Fibroblast of lung (primary cell): ENCODE measurements around the gene TNNI3K. TPM values are rescaled to one million over a fixed set of nuclear protein-coding genes. Genes with fewer than 3 reads are reported as not detected.

Experiments used
- DNase-seq, 2 donors: peaks; one replicate each; pipeline versions ENCODE4 v3.0.0 to v3.0.0-alpha.2; 2010; ENCODE audit warnings: low read depth in 2 of 2
- H2AFZ ChIP-seq: 2 replicates; pipeline ENCODE4 v1.5.1; 2012; ENCODE audit warnings: low read length, control low read depth, inconsistent platforms
- H3K27ac ChIP-seq: 2 replicates; pipeline ENCODE4 v1.5.1; 2011; ENCODE audit warnings: low read length, control low read depth; ENCODE audit not compliant: insufficient read depth
- H3K27me3 ChIP-seq: 2 replicates; pipeline ENCODE4 v1.5.1; 2011; ENCODE audit warnings: mild to moderate bottlenecking, low read length; ENCODE audit not compliant: control insufficient read depth, insufficient read depth
- H3K36me3 ChIP-seq: 2 replicates; pipeline ENCODE4 v1.5.1; 2011; ENCODE audit warnings: low read length; ENCODE audit not compliant: control insufficient read depth, insufficient read depth
- H3K4me1 ChIP-seq: 2 replicates; pipeline ENCODE4 v1.5.1; 2011; ENCODE audit warnings: low read length; ENCODE audit not compliant: control insufficient read depth, insufficient read depth; ENCODE audit errors: extremely low read depth
- H3K4me2 ChIP-seq: 2 replicates; pipeline ENCODE4 v1.5.1; 2011; ENCODE audit warnings: low read length, control low read depth; ENCODE audit not compliant: insufficient read depth; ENCODE audit errors: extremely low read depth
- H3K4me3 ChIP-seq, 4 experiments: fragments of 200-600 bp in 1 of 4; sonication (generic) in 1 of 4; replicated peaks in 1 of 4; 2 replicates each; pipeline ENCODE4 v1.5.1; 2011 to 2016; ENCODE audit warnings: low read length in 4 of 4, low read depth in 3 of 4, mild to moderate bottlenecking in 3 of 4, control low read depth in 2 of 4, inconsistent platforms in 1 of 4, mixed read lengths in 1 of 4; ENCODE audit not compliant: insufficient read depth in 1 of 4; ENCODE audit errors: control extremely low read depth in 1 of 4
- H3K79me2 ChIP-seq: 2 replicates; pipeline ENCODE4 v1.5.1; 2012; ENCODE audit warnings: mild to moderate bottlenecking, low read length, inconsistent platforms; ENCODE audit not compliant: control insufficient read depth, insufficient read depth
- H3K9ac ChIP-seq: 2 replicates; pipeline ENCODE4 v1.5.1; 2011; ENCODE audit warnings: mild to moderate bottlenecking, low read length, control low read depth; ENCODE audit not compliant: insufficient read depth
- H3K9me3 ChIP-seq: 2 replicates; pipeline ENCODE4 v1.5.1; 2012; ENCODE audit warnings: low read depth, low read length; ENCODE audit not compliant: control insufficient read depth, insufficient read depth
- H4K20me1 ChIP-seq: 2 replicates; pipeline ENCODE4 v1.5.1; 2011; ENCODE audit warnings: low read length; ENCODE audit not compliant: control insufficient read depth, insufficient read depth; ENCODE audit errors: extremely low read depth
- CTCF ChIP-seq, 2 donors: IDR thresholded peaks in 1 of 2; conservative IDR thresholded peaks in 1 of 2; 1 replicate in 1 of 2; 2 replicates in 1 of 2; pipeline ENCODE4 v1.5.1; 2011 to 2012; ENCODE audit warnings: low read length in 2 of 2, control low read depth in 1 of 2, inconsistent platforms in 1 of 2, low read depth in 1 of 2, mild to moderate bottlenecking in 1 of 2
- EZH2 ChIP-seq: IDR thresholded peaks from 2 replicates; pipeline ENCODE4 v1.5.1; 2012; ENCODE audit warnings: low read length, control low read depth, mild to moderate bottlenecking; ENCODE audit errors: missing control alignments
- polyA plus RNA-seq, 2 donors: library from polyadenylated mRNA; depleted of rRNA in 1 of 2; stranded (reverse) in 1 of 2; unstranded in 1 of 2; fragments of >200 nt; gene quantifications; 2 replicates each; pipeline ENCODE4 v1.2.1, GENCODE V29; 2011 to 2012; ENCODE audit warnings: missing spikeins in 1 of 2
- total RNA-seq: library from RNA; depleted of rRNA; stranded (reverse); fragments of >200 nt; gene quantifications from 2 replicates; pipeline ENCODE4 v1.2.1, GENCODE V29; 2014

TNNI3K gene
- total and polyA plus RNA-seq, 2 donors (not counting 1 experiment from before 2014, with no cell fraction given): 0.66 to 0.91 TPM

DNA sequence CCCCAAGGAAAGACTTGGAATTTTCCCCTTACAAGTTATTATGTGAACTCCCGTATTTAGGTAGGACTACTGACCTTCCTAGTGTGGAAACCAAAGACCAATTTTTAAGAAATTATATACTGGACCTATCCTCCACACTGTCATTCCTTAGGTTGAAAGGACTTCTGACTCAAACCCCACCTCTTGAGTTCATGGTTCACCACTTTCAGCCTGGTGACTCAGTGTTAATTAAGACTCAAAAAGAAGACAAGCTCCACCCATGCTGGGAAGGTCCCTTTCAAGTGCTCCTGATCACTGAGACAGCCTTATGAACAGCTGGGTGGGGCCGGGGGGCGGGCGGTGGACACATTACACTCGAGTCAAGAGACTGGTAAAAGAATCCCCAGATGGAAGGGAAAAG lies 164.1 kb downstream of the TNNI3K start:
- no peaks in the 10 kb centered on the region for H3K9me3 ChIP-seq
- TF ChIP-seq EZH2 (no peak), CTCF (conservative IDR thresholded peaks at IDR 0.05 in 1 of 2, IDR thresholded peaks at IDR 0.05 in 1 of 2; ENCODE audit: low read depth in 1 of 2, low read length in 2 of 2) (no peak)

DNA sequence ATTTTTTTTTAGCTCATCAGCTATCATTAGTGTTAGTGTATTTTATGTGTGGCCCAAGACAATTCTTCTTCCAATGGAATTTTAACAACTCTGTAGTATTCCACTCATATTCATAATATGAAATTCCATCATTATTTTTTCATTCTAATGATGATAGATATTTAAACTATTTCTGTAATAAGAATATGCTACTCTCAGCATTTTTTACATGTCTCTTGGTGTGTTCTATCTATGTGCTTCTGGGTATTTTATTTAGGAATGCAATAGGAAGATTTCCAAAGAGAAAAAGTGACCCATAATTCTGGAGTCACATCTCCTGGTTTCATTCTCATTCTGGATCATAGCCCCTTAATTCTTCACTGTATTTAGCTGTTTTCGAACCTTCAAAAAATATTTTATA lies 167.7 kb downstream of the TNNI3K start:
- DNase-seq: no peak
- Histone ChIP-seq H3K36me3 (no peaks in the 10 kb centered on the region), H3K9ac (no peak overlapping the region), H3K4me2 (no peak overlapping the region), H3K4me3 (no peak overlapping the region), H3K9me3 (no peaks in the 10 kb centered on the region), H3K4me1 (no peaks in the 10 kb centered on the region), H3K27me3 (no peaks in the 10 kb centered on the region), H3K79me2 (no peaks in the 10 kb centered on the region), H2AFZ (no peak overlapping the region), H4K20me1 (no peaks in the 10 kb centered on the region), H3K27ac (no peak overlapping the region)
- TF ChIP-seq CTCF (conservative IDR thresholded peaks at IDR 0.05 in 1 of 2, IDR thresholded peaks at IDR 0.05 in 1 of 2; ENCODE audit: low read depth in 1 of 2, low read length in 2 of 2): no peak
- TF ChIP-seq EZH2: no peak

More for the DNA sequence above, 164.1 kb downstream of the TNNI3K start:
- Histone ChIP-seq H4K20me1 (no peaks in the 10 kb centered on the region), H3K9ac (no peak overlapping the region), H3K4me3 (no peak overlapping the region), H3K27me3 (no peaks in the 10 kb centered on the region), H3K27ac (no peak overlapping the region), H3K4me1 (no peaks in the 10 kb centered on the region), H2AFZ (no peak overlapping the region), H3K4me2 (no peak overlapping the region), H3K36me3 (no peaks in the 10 kb centered on the region), H3K79me2 (no peaks in the 10 kb centered on the region)
- DNase-seq: no peak

- no peaks in the 10 kb centered on the region for H3K79me2 ChIP-seq
- H3K4me2 ChIP-seq: no peak overlapping the region
- no peaks in the 10 kb centered on the region for H3K9me3 ChIP-seq
- TF ChIP-seq EZH2 (no peak), CTCF (conservative IDR thresholded peaks at IDR 0.05 in 1 of 2, IDR thresholded peaks at IDR 0.05 in 1 of 2; ENCODE audit: low read depth in 1 of 2, low read length in 2 of 2) (no peak)
- H2AFZ ChIP-seq: no peak overlapping the region
- no peaks in the 10 kb centered on the region for H3K27me3 ChIP-seq
- no peaks in the 10 kb centered on the region for H4K20me1 ChIP-seq
- no peak for DNase-seq
- no peak overlapping the region for H3K4me3 ChIP-seq
- no peak overlapping the region for H3K27ac ChIP-seq
- no peaks in the 10 kb centered on the region for H3K36me3 ChIP-seq
- H3K9ac ChIP-seq: no peak overlapping the region
- H3K4me1 ChIP-seq: no peaks in the 10 kb centered on the region
Measured at GRCh38 chr1:74403606-74404005, 168.4 kb downstream of the TNNI3K start.
